Fibroblast of lung (primary cell): ENCODE data around the gene COMMD10. TPM values are rescaled to one million over a fixed set of nuclear protein-coding genes. Genes with fewer than 3 reads are reported as not detected.

Experiments
- DNase-seq, 2 donors: peaks; one replicate each; pipeline versions ENCODE4 v3.0.0 to v3.0.0-alpha.2; 2010; ENCODE audit warnings: low read depth in 2 of 2
- H2AFZ ChIP-seq: 2 replicates; pipeline ENCODE4 v1.5.1; 2012; ENCODE audit warnings: low read length, control low read depth, inconsistent platforms
- H3K27ac ChIP-seq: 2 replicates; pipeline ENCODE4 v1.5.1; 2011; ENCODE audit warnings: low read length, control low read depth; ENCODE audit not compliant: insufficient read depth
- H3K27me3 ChIP-seq: 2 replicates; pipeline ENCODE4 v1.5.1; 2011; ENCODE audit warnings: mild to moderate bottlenecking, low read length; ENCODE audit not compliant: control insufficient read depth, insufficient read depth
- H3K36me3 ChIP-seq: 2 replicates; pipeline ENCODE4 v1.5.1; 2011; ENCODE audit warnings: low read length; ENCODE audit not compliant: control insufficient read depth, insufficient read depth
- H3K4me1 ChIP-seq: 2 replicates; pipeline ENCODE4 v1.5.1; 2011; ENCODE audit warnings: low read length; ENCODE audit not compliant: control insufficient read depth, insufficient read depth; ENCODE audit errors: extremely low read depth
- H3K4me2 ChIP-seq: 2 replicates; pipeline ENCODE4 v1.5.1; 2011; ENCODE audit warnings: low read length, control low read depth; ENCODE audit not compliant: insufficient read depth; ENCODE audit errors: extremely low read depth
- H3K4me3 ChIP-seq, 4 experiments: fragments of 200-600 bp in 1 of 4; sonication (generic) in 1 of 4; replicated peaks in 1 of 4; 2 replicates each; pipeline ENCODE4 v1.5.1; 2011 to 2016; ENCODE audit warnings: low read length in 4 of 4, low read depth in 3 of 4, mild to moderate bottlenecking in 3 of 4, control low read depth in 2 of 4, inconsistent platforms in 1 of 4, mixed read lengths in 1 of 4; ENCODE audit not compliant: insufficient read depth in 1 of 4; ENCODE audit errors: control extremely low read depth in 1 of 4
- H3K79me2 ChIP-seq: 2 replicates; pipeline ENCODE4 v1.5.1; 2012; ENCODE audit warnings: mild to moderate bottlenecking, low read length, inconsistent platforms; ENCODE audit not compliant: control insufficient read depth, insufficient read depth
- H3K9ac ChIP-seq: 2 replicates; pipeline ENCODE4 v1.5.1; 2011; ENCODE audit warnings: mild to moderate bottlenecking, low read length, control low read depth; ENCODE audit not compliant: insufficient read depth
- H3K9me3 ChIP-seq: 2 replicates; pipeline ENCODE4 v1.5.1; 2012; ENCODE audit warnings: low read depth, low read length; ENCODE audit not compliant: control insufficient read depth, insufficient read depth
- H4K20me1 ChIP-seq: 2 replicates; pipeline ENCODE4 v1.5.1; 2011; ENCODE audit warnings: low read length; ENCODE audit not compliant: control insufficient read depth, insufficient read depth; ENCODE audit errors: extremely low read depth
- CTCF ChIP-seq, 2 donors: IDR thresholded peaks in 1 of 2; conservative IDR thresholded peaks in 1 of 2; 1 replicate in 1 of 2; 2 replicates in 1 of 2; pipeline ENCODE4 v1.5.1; 2011 to 2012; ENCODE audit warnings: low read length in 2 of 2, control low read depth in 1 of 2, inconsistent platforms in 1 of 2, low read depth in 1 of 2, mild to moderate bottlenecking in 1 of 2
- EZH2 ChIP-seq: IDR thresholded peaks from 2 replicates; pipeline ENCODE4 v1.5.1; 2012; ENCODE audit warnings: low read length, control low read depth, mild to moderate bottlenecking; ENCODE audit errors: missing control alignments
- polyA plus RNA-seq, 2 donors: library from polyadenylated mRNA; depleted of rRNA in 1 of 2; stranded (reverse) in 1 of 2; unstranded in 1 of 2; fragments of >200 nt; gene quantifications; 2 replicates each; pipeline ENCODE4 v1.2.1, GENCODE V29; 2011 to 2012; ENCODE audit warnings: missing spikeins in 1 of 2
- total RNA-seq: library from RNA; depleted of rRNA; stranded (reverse); fragments of >200 nt; gene quantifications from 2 replicates; pipeline ENCODE4 v1.2.1, GENCODE V29; 2014

COMMD10 gene
- total and polyA plus RNA-seq, 2 donors (not counting 1 experiment from before 2014, with no cell fraction given): 24.2 to 35.8 TPM

GRCh38 chr5:116256717-116257116, 171.9 kb downstream of the COMMD10 start:
- Histone ChIP-seq H3K4me1 (no peaks in the 10 kb centered on the region), H3K27ac (no peak overlapping the region), H4K20me1 (no peaks in the 10 kb centered on the region), H3K79me2 (no peaks in the 10 kb centered on the region), H3K4me3 (no peak overlapping the region), H3K27me3 (no peaks in the 10 kb centered on the region), H3K4me2 (no peak overlapping the region), H3K9ac (no peak overlapping the region), H2AFZ (no peak overlapping the region), H3K36me3 (no peaks in the 10 kb centered on the region), H3K9me3 (no peaks in the 10 kb centered on the region)
- no peak for DNase-seq
- TF ChIP-seq CTCF (conservative IDR thresholded peaks at IDR 0.05 in 1 of 2, IDR thresholded peaks at IDR 0.05 in 1 of 2; ENCODE audit: low read depth in 1 of 2, low read length in 2 of 2) (no peak), EZH2 (no peak)

- peak in 1 of 2 donors; percentile 23 for DNase-seq
- H3K79me2 ChIP-seq: no peaks in the 10 kb centered on the region
- H2AFZ ChIP-seq: no peak overlapping the region
- H3K4me3 ChIP-seq: no peak overlapping the region
- no peak for TF ChIP-seq CTCF (conservative IDR thresholded peaks at IDR 0.05 in 1 of 2, IDR thresholded peaks at IDR 0.05 in 1 of 2; ENCODE audit: low read depth in 1 of 2, low read length in 2 of 2)
- H3K9me3 ChIP-seq: no peaks in the 10 kb centered on the region
- no peak overlapping the region for H3K4me2 ChIP-seq
- no peaks in the 10 kb centered on the region for H4K20me1 ChIP-seq
- no peak overlapping the region for H3K9ac ChIP-seq
- H3K27ac ChIP-seq: no peak overlapping the region
- no peaks in the 10 kb centered on the region for H3K4me1 ChIP-seq
- no peaks in the 10 kb centered on the region for H3K36me3 ChIP-seq
- H3K27me3 ChIP-seq: no peaks in the 10 kb centered on the region
These were observed 180.6 kb downstream of the COMMD10 start for GRCh38 chr5:116265471-116265870.

- Histone ChIP-seq H3K4me3 (no peak overlapping the region), H3K9ac (no peak overlapping the region), H3K27ac (no peak overlapping the region), H3K36me3 (no peaks in the 10 kb centered on the region), H3K9me3 (no peaks in the 10 kb centered on the region), H2AFZ (no peak overlapping the region), H3K4me2 (no peak overlapping the region), H4K20me1 (no peaks in the 10 kb centered on the region), H3K79me2 (no peaks in the 10 kb centered on the region), H3K4me1 (peaks cover 5% of the 10 kb centered on the region), H3K27me3 (no peaks in the 10 kb centered on the region)
- DNase-seq: peak; percentile 89 to 97
- TF ChIP-seq CTCF (conservative IDR thresholded peaks at IDR 0.05 in 1 of 2, IDR thresholded peaks at IDR 0.05 in 1 of 2; ENCODE audit: low read depth in 1 of 2, low read length in 2 of 2) (no peak), EZH2 (no peak)
These were observed 186.7 kb downstream of the COMMD10 start for GRCh38 chr5:116271446-116272025.
